22Rv1 (cell line): ENCODE measurements around the gene WAC.

ENCODE experiments used
- ZFX ChIP-seq: fragments of 450-650 bp; IDR thresholded peaks from 2 replicates; pipeline ENCODE4 v1.6.1; 2017; ENCODE audit warnings: antibody characterized with exemption, borderline replicate concordance
- TF ChIP-seq, protein P1 (sequence below): fragments of 450-650 bp; IDR thresholded peaks from 2 replicates; pipeline ENCODE4 v1.5.1; 2017; ENCODE audit warnings: mild to moderate bottlenecking

DNA sequence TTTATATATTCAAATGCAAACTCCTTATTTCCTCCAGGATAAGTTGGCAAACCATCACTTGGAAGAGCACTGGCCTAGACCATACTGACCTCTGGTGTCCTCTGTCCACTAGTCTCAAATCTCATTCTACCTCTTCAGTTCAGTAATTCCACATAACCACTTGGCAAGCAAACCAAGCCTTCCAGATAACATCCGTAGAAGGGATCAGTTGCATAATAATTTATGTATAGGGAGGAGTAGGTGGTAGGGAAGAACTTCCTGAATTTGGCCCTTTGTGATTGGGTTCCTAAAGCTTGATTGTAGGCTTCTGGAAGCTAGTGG lies 55.0 kb downstream of the WAC start:
- TF ChIP-seq, protein P1, sequence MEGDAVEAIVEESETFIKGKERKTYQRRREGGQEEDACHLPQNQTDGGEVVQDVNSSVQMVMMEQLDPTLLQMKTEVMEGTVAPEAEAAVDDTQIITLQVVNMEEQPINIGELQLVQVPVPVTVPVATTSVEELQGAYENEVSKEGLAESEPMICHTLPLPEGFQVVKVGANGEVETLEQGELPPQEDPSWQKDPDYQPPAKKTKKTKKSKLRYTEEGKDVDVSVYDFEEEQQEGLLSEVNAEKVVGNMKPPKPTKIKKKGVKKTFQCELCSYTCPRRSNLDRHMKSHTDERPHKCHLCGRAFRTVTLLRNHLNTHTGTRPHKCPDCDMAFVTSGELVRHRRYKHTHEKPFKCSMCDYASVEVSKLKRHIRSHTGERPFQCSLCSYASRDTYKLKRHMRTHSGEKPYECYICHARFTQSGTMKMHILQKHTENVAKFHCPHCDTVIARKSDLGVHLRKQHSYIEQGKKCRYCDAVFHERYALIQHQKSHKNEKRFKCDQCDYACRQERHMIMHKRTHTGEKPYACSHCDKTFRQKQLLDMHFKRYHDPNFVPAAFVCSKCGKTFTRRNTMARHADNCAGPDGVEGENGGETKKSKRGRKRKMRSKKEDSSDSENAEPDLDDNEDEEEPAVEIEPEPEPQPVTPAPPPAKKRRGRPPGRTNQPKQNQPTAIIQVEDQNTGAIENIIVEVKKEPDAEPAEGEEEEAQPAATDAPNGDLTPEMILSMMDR: peak; percentile 12
- no peak for TF ChIP-seq ZFX
